HCT116 (cell line): ENCODE results near the gene S100G. TPM values are rescaled to one million over a fixed set of nuclear protein-coding genes. Genes with fewer than 3 reads are reported as not detected.
"Not testable (repeated sequence)": the region's sequence is repeated elsewhere in the genome, so short reads cannot be mapped to it uniquely, and the experiment has no call there.

Source experiments
- ATAC-seq: fragments of 200-7000 bp; cut with Tn5 transposase; 2 replicates; pipeline ENCODE4 v1.9.1; 2020; ENCODE audit warnings: mild to moderate bottlenecking, moderate library complexity
- BruUV-seq: library from RNA; stranded (reverse); fragments of 400-500 nt; replicated peaks from 2 replicates; lab custom pipeline; 2021; lab: Mats Ljungman, UMichigan
- CTCF ChIA-PET: fragments of 300-600 bp; sonication (Branson Sonifier 250); formaldehyde crosslinking; loops from one replicate; lab custom pipeline; 2021; ENCODE audit warnings: antibody characterized with exemption; lab: Charles Lee
- POLR2A ChIA-PET: fragments of 300-600, 350-600 bp; sonication (Branson Sonifier 250); formaldehyde crosslinking; loops from one replicate; lab custom pipeline; 2021; ENCODE audit warnings: antibody characterized with exemption; lab: Charles Lee
- RAD21 ChIA-PET, 2 experiments: fragments of 300-600 bp; sonication (Branson Sonifier 250); formaldehyde crosslinking; loops; one replicate each; lab custom pipeline; 2023; ENCODE audit warnings: low total read pairs in 2 of 2; ENCODE audit not compliant: uncharacterized antibody in 2 of 2, unreplicated experiment in 2 of 2, low non-redundant PET in 1 of 2; lab: Charles Lee
- DNase-seq: peaks from one replicate; pipeline ENCODE4 v3.0.0-alpha.2; 2010; ENCODE audit warnings: low read depth, low spot score
- H2AFZ ChIP-seq: fragments of 200-600 bp; shearing (Covaris generic), sonication (generic); 2 replicates; pipeline ENCODE4 v1.6.1; 2017; ENCODE audit warnings: low read depth, mixed run types, mixed read lengths, antibody characterized with exemption, low read length; ENCODE audit not compliant: poor library complexity, severe bottlenecking
- H3K27ac ChIP-seq: 2 replicates; pipeline ENCODE4 v1.5.1; 2012; ENCODE audit warnings: low read depth, low read length
- H3K27me3 ChIP-seq: fragments of 200-600 bp; sonication (generic); 2 replicates; pipeline ENCODE4 v1.6.1; 2016; ENCODE audit warnings: mixed run types, low read length, mixed read lengths; ENCODE audit not compliant: insufficient read depth
- H3K36me3 ChIP-seq, 2 experiments: fragments of 200-500 bp in 1 of 2; fragments of 200-600 bp in 1 of 2; sonication (Bioruptor generic) in 1 of 2; sonication (generic) in 1 of 2; 2 replicates each; pipeline versions ENCODE4 v1.5.1 to v1.6.1; 2014 to 2016; ENCODE audit warnings: low read length in 2 of 2, inconsistent platforms in 1 of 2, mixed read lengths in 1 of 2, mixed run types in 1 of 2; ENCODE audit not compliant: insufficient read depth in 2 of 2, control insufficient read depth in 1 of 2
- H3K4me1 ChIP-seq, 2 experiments: fragments of 200-600 bp in 1 of 2; sonication (generic) in 1 of 2; 2 replicates each; pipeline versions ENCODE4 v1.5.1 to v1.6.1; 2012 to 2017; ENCODE audit warnings: low read length in 2 of 2, inconsistent platforms in 1 of 2, mild to moderate bottlenecking in 1 of 2, mixed read lengths in 1 of 2, mixed run types in 1 of 2, moderate library complexity in 1 of 2; ENCODE audit not compliant: insufficient read depth in 2 of 2, control insufficient read depth in 1 of 2
- H3K4me2 ChIP-seq: fragments of 200-600 bp; sonication (generic); 2 replicates; pipeline ENCODE4 v1.6.1; 2017; ENCODE audit warnings: mixed run types, low read length, mixed read lengths
- H3K4me3 ChIP-seq, 2 experiments: fragments of 200-600 bp in 1 of 2; sonication (generic) in 1 of 2; replicated peaks in 1 of 2; 2 replicates each; pipeline ENCODE4 v1.5.1; 2011 to 2016; ENCODE audit warnings: low read length in 2 of 2, control low read depth in 1 of 2, low read depth in 1 of 2, mild to moderate bottlenecking in 1 of 2, mixed read lengths in 1 of 2, mixed run types in 1 of 2
- H3K79me2 ChIP-seq: fragments of 200-600 bp; sonication (generic); 2 replicates; pipeline ENCODE4 v1.6.1; 2017; ENCODE audit warnings: mild to moderate bottlenecking, mixed run types, low read length, moderate library complexity, mixed read lengths; ENCODE audit not compliant: insufficient read depth
- H3K9ac ChIP-seq: fragments of 200-600 bp; sonication (generic); 2 replicates; pipeline ENCODE4 v1.6.1; 2016; ENCODE audit warnings: low read length, mixed read lengths
- H3K9me2 ChIP-seq: fragments of 200-600 bp; sonication (generic), shearing (Covaris generic); 2 replicates; pipeline ENCODE4 v1.6.1; 2017; ENCODE audit warnings: mixed run types, mild to moderate bottlenecking, moderate library complexity; ENCODE audit not compliant: insufficient read depth
- H3K9me3 ChIP-seq, 2 experiments: fragments of 200-500 bp in 1 of 2; fragments of 200-600 bp in 1 of 2; sonication (Bioruptor generic) in 1 of 2; sonication (generic) in 1 of 2; 2 replicates each; pipeline ENCODE4 v1.6.1; 2014 to 2017; ENCODE audit warnings: low read length in 2 of 2, mixed read lengths in 2 of 2, inconsistent platforms in 1 of 2, low read depth in 1 of 2, mild to moderate bottlenecking in 1 of 2, mixed run types in 1 of 2, moderate library complexity in 1 of 2; ENCODE audit not compliant: control insufficient read depth in 1 of 2, insufficient read depth in 1 of 2
- H4K20me1 ChIP-seq: fragments of 200-600 bp; sonication (generic), shearing (Covaris generic); 2 replicates; pipeline ENCODE4 v1.6.1; 2017; ENCODE audit warnings: mixed run types, mild to moderate bottlenecking, moderate library complexity; ENCODE audit not compliant: insufficient read depth
- CBX3 ChIP-seq: IDR thresholded peaks from 2 replicates; pipeline ENCODE4 v1.6.1; 2012; ENCODE audit warnings: low read depth
- CEBPB ChIP-seq: IDR thresholded peaks from 2 replicates; pipeline ENCODE4 v1.6.1; 2012; ENCODE audit warnings: low read depth
- EZH2 ChIP-seq: fragments of 200-600 bp; sonication (generic); IDR thresholded peaks from 2 replicates; pipeline ENCODE4 v1.6.1; 2017; ENCODE audit warnings: antibody characterized with exemption, mixed run types
- EZH2phosphoT487 ChIP-seq: fragments of 200-600 bp; IDR thresholded peaks from 2 replicates; pipeline ENCODE4 v1.6.1; 2018; ENCODE audit warnings: antibody characterized with exemption, borderline replicate concordance
- FOSL1 ChIP-seq: IDR thresholded peaks from 2 replicates; pipeline ENCODE4 v1.6.1; 2012; ENCODE audit warnings: low read depth
- POLR2A ChIP-seq: IDR thresholded peaks from 2 replicates; pipeline ENCODE4 v1.7.0; 2011; ENCODE audit warnings: borderline replicate concordance; ENCODE audit not compliant: insufficient read depth, insufficient read length; ENCODE audit errors: extremely low read depth
- SP1 ChIP-seq: IDR thresholded peaks from 2 replicates; pipeline ENCODE4 v1.6.1; 2012; ENCODE audit warnings: low read depth
- SRF ChIP-seq: IDR thresholded peaks from 2 replicates; pipeline ENCODE4 v1.6.1; 2012; ENCODE audit warnings: low read depth
- TCF7L2 ChIP-seq: IDR thresholded peaks from 2 replicates; pipeline ENCODE4 v1.7.0; 2011; ENCODE audit warnings: borderline replicate concordance, inconsistent platforms; ENCODE audit not compliant: insufficient read depth, insufficient read length; ENCODE audit errors: extremely low read depth
- ZFX ChIP-seq: fragments of 450-650 bp; IDR thresholded peaks from 2 replicates; pipeline ENCODE4 v1.6.1; 2017
- ZNF274 ChIP-seq: fragments of 200-500 bp; sonication (Bioruptor generic); IDR thresholded peaks from 2 replicates; pipeline ENCODE4 v1.6.1; 2014; ENCODE audit warnings: mild to moderate bottlenecking, low read depth, low read length, inconsistent platforms
- intact Hi-C: fragments of 100-400 bp; cut with micrococcal nuclease; formaldehyde crosslinking; loops from 2 replicates; pipeline ENCODE4 v1.10.0; 2022
- total RNA-seq: library from RNA; stranded (reverse); gene quantifications from one replicate; pipeline ENCODE4 v1.2.1, GENCODE V29; 2021; ENCODE audit not compliant: unreplicated experiment
- TF ChIP-seq, protein P1 (sequence below): IDR thresholded peaks from 2 replicates; pipeline ENCODE4 v1.6.1; 2011; ENCODE audit warnings: mild to moderate bottlenecking, low read length, moderate library complexity; ENCODE audit not compliant: insufficient replicate concordance; ENCODE audit errors: extremely low read depth
- TF ChIP-seq, protein P2 (sequence below): IDR thresholded peaks from 2 replicates; pipeline ENCODE4 v1.6.1; 2012; ENCODE audit warnings: low read depth
- TF ChIP-seq, protein P3 (sequence below), 3 experiments: fragments of 200-600 bp in 1 of 3; sonication (generic) in 1 of 3; IDR thresholded peaks in 2 of 3; conservative IDR thresholded peaks in 1 of 3; 2 replicates each; pipeline ENCODE4 v1.5.1; 2012 to 2017; ENCODE audit warnings: low read depth in 2 of 3, low read length in 2 of 3, antibody characterized with exemption in 1 of 3, borderline replicate concordance in 1 of 3, control low read depth in 1 of 3, mild to moderate bottlenecking in 1 of 3, mixed read lengths in 1 of 3, mixed run types in 1 of 3, moderate library complexity in 1 of 3; ENCODE audit not compliant: insufficient read depth in 1 of 3

Gene S100G
- total RNA-seq, 1 experiment from 2014 or later: not detected

DNA sequence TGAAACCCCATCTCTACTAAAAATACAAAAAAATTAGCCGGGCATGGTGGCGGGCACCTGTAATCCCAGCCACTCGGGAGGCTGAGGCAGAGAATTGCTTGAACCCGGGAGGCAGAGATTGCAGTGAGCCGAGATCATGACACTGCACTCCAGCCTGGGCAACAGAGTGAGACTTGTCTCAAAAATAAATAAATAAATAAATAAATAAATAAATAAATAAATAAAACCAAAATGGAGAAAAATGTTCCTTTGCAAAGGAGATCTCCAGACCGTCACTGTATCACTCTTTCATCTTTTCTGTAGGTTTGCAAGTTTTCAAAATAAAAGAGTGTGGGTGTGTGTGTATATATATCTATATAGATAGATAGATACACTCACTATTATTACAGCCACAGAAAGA lies 46.7 kb upstream of the S100G start:
- H3K4me1 ChIP-seq, H2AFZ ChIP-seq, H3K36me3 ChIP-seq, H3K79me2 ChIP-seq, H4K20me1 ChIP-seq, H3K4me2 ChIP-seq, intact Hi-C loops, H3K9me2 ChIP-seq, POLR2A ChIA-PET, DNase-seq, H3K27ac ChIP-seq, H3K9ac ChIP-seq, H3K9me3 ChIP-seq, BruUV-seq, RAD21 ChIA-PET, CTCF ChIA-PET, H3K4me3 ChIP-seq, H3K27me3 ChIP-seq, ATAC-seq: not testable (repeated sequence)

DNA sequence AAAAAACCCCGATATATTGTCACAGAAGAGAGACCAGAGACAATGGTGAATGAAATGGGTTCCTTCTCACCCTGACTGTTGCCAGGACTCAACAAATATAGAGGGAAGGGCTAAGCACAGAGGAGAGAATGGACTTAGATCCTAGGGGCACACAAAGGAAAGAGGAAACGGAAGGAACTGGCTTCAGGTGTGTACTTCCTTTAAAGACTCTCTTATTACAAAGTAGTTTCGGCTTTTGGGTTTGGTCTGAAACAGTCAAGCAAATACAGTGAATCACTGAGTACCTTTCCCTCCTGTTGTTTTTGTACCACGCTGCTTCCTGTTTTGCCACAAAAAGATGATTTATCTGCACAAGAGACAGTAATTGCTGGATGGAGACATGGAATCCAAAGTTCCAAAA lies 46.1 kb upstream of the S100G start:
- H3K4me1 ChIP-seq: no peaks in the 10 kb centered on the region
- no peaks in the 10 kb centered on the region for H3K9me3 ChIP-seq
- no peak overlapping the region for H3K27ac ChIP-seq
- H4K20me1 ChIP-seq: no peaks in the 10 kb centered on the region
- ATAC-seq (no peak), DNase-seq (no peak)
- H3K4me2 ChIP-seq: no peak overlapping the region
- CTCF ChIA-PET: no interaction called here
- BruUV-seq: no TSS peak
- no peak overlapping the region for H2AFZ ChIP-seq
- H3K27me3 ChIP-seq: no peaks in the 10 kb centered on the region
- RAD21 ChIA-PET: no interaction called here
- no peak overlapping the region for H3K4me3 ChIP-seq
- intact Hi-C loops: no loop called here
- POLR2A ChIA-PET: no interaction called here
- no peaks in the 10 kb centered on the region for H3K79me2 ChIP-seq
- no peaks in the 10 kb centered on the region for H3K9me2 ChIP-seq
- H3K9ac ChIP-seq: no peak overlapping the region
- no peaks in the 10 kb centered on the region for H3K36me3 ChIP-seq
- TF ChIP-seq EZH2phosphoT487: no peak
- no peak for TF ChIP-seq POLR2A
- no peak for TF ChIP-seq SP1
- no peak for TF ChIP-seq FOSL1
- no peak for TF ChIP-seq ZNF274
- TF ChIP-seq CBX3: no peak
- no peak for TF ChIP-seq CEBPB
- no peak for TF ChIP-seq TCF7L2
- TF ChIP-seq, protein P1, sequence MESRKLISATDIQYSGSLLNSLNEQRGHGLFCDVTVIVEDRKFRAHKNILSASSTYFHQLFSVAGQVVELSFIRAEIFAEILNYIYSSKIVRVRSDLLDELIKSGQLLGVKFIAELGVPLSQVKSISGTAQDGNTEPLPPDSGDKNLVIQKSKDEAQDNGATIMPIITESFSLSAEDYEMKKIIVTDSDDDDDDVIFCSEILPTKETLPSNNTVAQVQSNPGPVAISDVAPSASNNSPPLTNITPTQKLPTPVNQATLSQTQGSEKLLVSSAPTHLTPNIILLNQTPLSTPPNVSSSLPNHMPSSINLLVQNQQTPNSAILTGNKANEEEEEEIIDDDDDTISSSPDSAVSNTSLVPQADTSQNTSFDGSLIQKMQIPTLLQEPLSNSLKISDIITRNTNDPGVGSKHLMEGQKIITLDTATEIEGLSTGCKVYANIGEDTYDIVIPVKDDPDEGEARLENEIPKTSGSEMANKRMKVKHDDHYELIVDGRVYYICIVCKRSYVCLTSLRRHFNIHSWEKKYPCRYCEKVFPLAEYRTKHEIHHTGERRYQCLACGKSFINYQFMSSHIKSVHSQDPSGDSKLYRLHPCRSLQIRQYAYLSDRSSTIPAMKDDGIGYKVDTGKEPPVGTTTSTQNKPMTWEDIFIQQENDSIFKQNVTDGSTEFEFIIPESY: no peak
- TF ChIP-seq, protein P2, sequence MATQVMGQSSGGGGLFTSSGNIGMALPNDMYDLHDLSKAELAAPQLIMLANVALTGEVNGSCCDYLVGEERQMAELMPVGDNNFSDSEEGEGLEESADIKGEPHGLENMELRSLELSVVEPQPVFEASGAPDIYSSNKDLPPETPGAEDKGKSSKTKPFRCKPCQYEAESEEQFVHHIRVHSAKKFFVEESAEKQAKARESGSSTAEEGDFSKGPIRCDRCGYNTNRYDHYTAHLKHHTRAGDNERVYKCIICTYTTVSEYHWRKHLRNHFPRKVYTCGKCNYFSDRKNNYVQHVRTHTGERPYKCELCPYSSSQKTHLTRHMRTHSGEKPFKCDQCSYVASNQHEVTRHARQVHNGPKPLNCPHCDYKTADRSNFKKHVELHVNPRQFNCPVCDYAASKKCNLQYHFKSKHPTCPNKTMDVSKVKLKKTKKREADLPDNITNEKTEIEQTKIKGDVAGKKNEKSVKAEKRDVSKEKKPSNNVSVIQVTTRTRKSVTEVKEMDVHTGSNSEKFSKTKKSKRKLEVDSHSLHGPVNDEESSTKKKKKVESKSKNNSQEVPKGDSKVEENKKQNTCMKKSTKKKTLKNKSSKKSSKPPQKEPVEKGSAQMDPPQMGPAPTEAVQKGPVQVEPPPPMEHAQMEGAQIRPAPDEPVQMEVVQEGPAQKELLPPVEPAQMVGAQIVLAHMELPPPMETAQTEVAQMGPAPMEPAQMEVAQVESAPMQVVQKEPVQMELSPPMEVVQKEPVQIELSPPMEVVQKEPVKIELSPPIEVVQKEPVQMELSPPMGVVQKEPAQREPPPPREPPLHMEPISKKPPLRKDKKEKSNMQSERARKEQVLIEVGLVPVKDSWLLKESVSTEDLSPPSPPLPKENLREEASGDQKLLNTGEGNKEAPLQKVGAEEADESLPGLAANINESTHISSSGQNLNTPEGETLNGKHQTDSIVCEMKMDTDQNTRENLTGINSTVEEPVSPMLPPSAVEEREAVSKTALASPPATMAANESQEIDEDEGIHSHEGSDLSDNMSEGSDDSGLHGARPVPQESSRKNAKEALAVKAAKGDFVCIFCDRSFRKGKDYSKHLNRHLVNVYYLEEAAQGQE: no peak
- no peak for TF ChIP-seq ZFX
- TF ChIP-seq, protein P3, sequence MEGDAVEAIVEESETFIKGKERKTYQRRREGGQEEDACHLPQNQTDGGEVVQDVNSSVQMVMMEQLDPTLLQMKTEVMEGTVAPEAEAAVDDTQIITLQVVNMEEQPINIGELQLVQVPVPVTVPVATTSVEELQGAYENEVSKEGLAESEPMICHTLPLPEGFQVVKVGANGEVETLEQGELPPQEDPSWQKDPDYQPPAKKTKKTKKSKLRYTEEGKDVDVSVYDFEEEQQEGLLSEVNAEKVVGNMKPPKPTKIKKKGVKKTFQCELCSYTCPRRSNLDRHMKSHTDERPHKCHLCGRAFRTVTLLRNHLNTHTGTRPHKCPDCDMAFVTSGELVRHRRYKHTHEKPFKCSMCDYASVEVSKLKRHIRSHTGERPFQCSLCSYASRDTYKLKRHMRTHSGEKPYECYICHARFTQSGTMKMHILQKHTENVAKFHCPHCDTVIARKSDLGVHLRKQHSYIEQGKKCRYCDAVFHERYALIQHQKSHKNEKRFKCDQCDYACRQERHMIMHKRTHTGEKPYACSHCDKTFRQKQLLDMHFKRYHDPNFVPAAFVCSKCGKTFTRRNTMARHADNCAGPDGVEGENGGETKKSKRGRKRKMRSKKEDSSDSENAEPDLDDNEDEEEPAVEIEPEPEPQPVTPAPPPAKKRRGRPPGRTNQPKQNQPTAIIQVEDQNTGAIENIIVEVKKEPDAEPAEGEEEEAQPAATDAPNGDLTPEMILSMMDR (IDR thresholded peaks at IDR 0.05 in 2 of 3, conservative IDR thresholded peaks at IDR 0.05 in 1 of 3; ENCODE audit: borderline replicate concordance in 1 of 3, insufficient read depth in 1 of 3, low read depth in 2 of 3, low read length in 2 of 3): no peak
- no peak for TF ChIP-seq EZH2
- TF ChIP-seq SRF: no peak
